ENCODE results near the gene POU6F2. TPM values are rescaled to one million over a fixed set of nuclear protein-coding genes. Genes with fewer than 3 reads are reported as not detected.

Gene POU6F2
- total RNA-seq, 5 donors from 2014 or later (not counting 1 experiment from before 2014, with no cell fraction given), result not detected

- no peak overlapping the region for H3K4me3 ChIP-seq (ENCODE audit: control insufficient read depth in 1 of 2, extremely low read depth in 1 of 2, low read length in 1 of 2)
- DNase-seq (no peak), ATAC-seq (replicated peaks in 1 of 4) (no peak)
- POLR2A ChIA-PET, result no interaction called here
- Mint-ChIP-seq H3K27me3 (peaks cover 0 to 12% of the 10 kb centered on the region in 2 donors), H3K27ac (no peak overlapping the region), H3K36me3 (no peaks in the 10 kb centered on the region), H3K9me3 (no peaks in the 10 kb centered on the region), H3K4me1 (no peaks in the 10 kb centered on the region), H3K4me3 (no peak overlapping the region)
- no peak overlapping the region for H3K27ac ChIP-seq (ENCODE audit: low read length)
- CTCF ChIA-PET, result no interaction called here
- H3K27me3 ChIP-seq (replicated peaks in 1 of 2; ENCODE audit: control insufficient read depth in 2 of 2, extremely low read depth in 1 of 2, insufficient read depth in 2 of 2, low read length in 1 of 2), result no peaks in the 10 kb centered on the region
- no peaks in the 10 kb centered on the region for H3K9me3 ChIP-seq
- WGBS (ENCODE audit: insufficient coverage), result 96% methylated on average over 4 of the region's 4 CpGs
- no peaks in the 10 kb centered on the region for H3K4me1 ChIP-seq (ENCODE audit: control insufficient read depth in 1 of 2, extremely low read depth in 1 of 2, insufficient read depth in 2 of 2, low read length in 2 of 2)
- no peaks in the 10 kb centered on the region for H3K36me3 ChIP-seq (ENCODE audit: control insufficient read depth in 2 of 2, extremely low read depth in 1 of 2, insufficient read depth in 1 of 2, low read length in 1 of 2)
Measured at GRCh38 chr7:39152701-39153100, 175.0 kb downstream of the POU6F2 start.

- no peaks in the 10 kb centered on the region for H3K4me1 ChIP-seq (ENCODE audit: control insufficient read depth in 1 of 2, extremely low read depth in 1 of 2, insufficient read depth in 2 of 2, low read length in 2 of 2)
- Mint-ChIP-seq H3K4me3 (no peak overlapping the region), H3K27me3 (peaks cover 0 to 12% of the 10 kb centered on the region in 2 donors), H3K36me3 (no peaks in the 10 kb centered on the region), H3K27ac (no peak overlapping the region), H3K9me3 (no peaks in the 10 kb centered on the region), H3K4me1 (no peaks in the 10 kb centered on the region)
- no peaks in the 10 kb centered on the region for H3K9me3 ChIP-seq
- CTCF ChIA-PET, result no interaction called here
- WGBS (ENCODE audit: insufficient coverage), result no CpG with 5 or more reads among the region's 5 CpGs
- DNase-seq (no peak), ATAC-seq (replicated peaks in 1 of 4) (no peak)
- H3K36me3 ChIP-seq (ENCODE audit: control insufficient read depth in 2 of 2, extremely low read depth in 1 of 2, insufficient read depth in 1 of 2, low read length in 1 of 2), result no peaks in the 10 kb centered on the region
- POLR2A ChIA-PET, result no interaction called here
- H3K4me3 ChIP-seq (ENCODE audit: control insufficient read depth in 1 of 2, extremely low read depth in 1 of 2, low read length in 1 of 2), result no peak overlapping the region
- H3K27ac ChIP-seq (ENCODE audit: low read length), result no peak overlapping the region
- H3K27me3 ChIP-seq (replicated peaks in 1 of 2; ENCODE audit: control insufficient read depth in 2 of 2, extremely low read depth in 1 of 2, insufficient read depth in 2 of 2, low read length in 1 of 2), result no peaks in the 10 kb centered on the region
Measured at GRCh38 chr7:39153113-39153512, 175.4 kb downstream of the POU6F2 start.

- Histone ChIP-seq H3K4me3 (ENCODE audit: control insufficient read depth in 1 of 2, extremely low read depth in 1 of 2, low read length in 1 of 2) (no peak overlapping the region), H3K36me3 (ENCODE audit: control insufficient read depth in 2 of 2, extremely low read depth in 1 of 2, insufficient read depth in 1 of 2, low read length in 1 of 2) (no peaks in the 10 kb centered on the region), H3K9me3 (no peaks in the 10 kb centered on the region), H3K27ac (ENCODE audit: low read length) (no peak overlapping the region), H3K4me1 (ENCODE audit: control insufficient read depth in 1 of 2, extremely low read depth in 1 of 2, insufficient read depth in 2 of 2, low read length in 2 of 2) (no peaks in the 10 kb centered on the region), H3K27me3 (replicated peaks in 1 of 2; ENCODE audit: control insufficient read depth in 2 of 2, extremely low read depth in 1 of 2, insufficient read depth in 2 of 2, low read length in 1 of 2) (no peaks in the 10 kb centered on the region)
- Mint-ChIP-seq H3K36me3 (no peaks in the 10 kb centered on the region), H3K4me3 (no peak overlapping the region), H3K4me1 (no peaks in the 10 kb centered on the region), H3K27me3 (peaks cover 0 to 12% of the 10 kb centered on the region in 2 donors), H3K27ac (no peak overlapping the region), H3K9me3 (no peaks in the 10 kb centered on the region)
- no peak for DNase-seq
- CTCF ChIA-PET, result no interaction called here
- WGBS (ENCODE audit: insufficient coverage), result no CpG with 5 or more reads among the region's 5 CpGs
- POLR2A ChIA-PET, result no interaction called here
- no peak for ATAC-seq (replicated peaks in 1 of 4)
Measured at GRCh38 chr7:39153647-39154046, 175.9 kb downstream of the POU6F2 start.

GRCh38 chr7:39154815-39155214, 177.1 kb downstream of the POU6F2 start:
- H3K9me3 Mint-ChIP-seq, result no peaks in the 10 kb centered on the region
- peaks cover 0 to 12% of the 10 kb centered on the region in 2 donors for H3K27me3 Mint-ChIP-seq
- no peak overlapping the region for H3K27ac Mint-ChIP-seq
- no peaks in the 10 kb centered on the region for H3K4me1 Mint-ChIP-seq
- Histone ChIP-seq H3K4me1 (ENCODE audit: control insufficient read depth in 1 of 2, extremely low read depth in 1 of 2, insufficient read depth in 2 of 2, low read length in 2 of 2) (no peaks in the 10 kb centered on the region), H3K27me3 (replicated peaks in 1 of 2; ENCODE audit: control insufficient read depth in 2 of 2, extremely low read depth in 1 of 2, insufficient read depth in 2 of 2, low read length in 1 of 2) (no peaks in the 10 kb centered on the region), H3K9me3 (no peaks in the 10 kb centered on the region), H3K4me3 (ENCODE audit: control insufficient read depth in 1 of 2, extremely low read depth in 1 of 2, low read length in 1 of 2) (no peak overlapping the region), H3K36me3 (ENCODE audit: control insufficient read depth in 2 of 2, extremely low read depth in 1 of 2, insufficient read depth in 1 of 2, low read length in 1 of 2) (no peaks in the 10 kb centered on the region), H3K27ac (ENCODE audit: low read length) (no peak overlapping the region)
- H3K36me3 Mint-ChIP-seq, result no peaks in the 10 kb centered on the region
- no peak overlapping the region for H3K4me3 Mint-ChIP-seq
- ChIA-PET CTCF (no interaction called here), POLR2A (no interaction called here)
- DNase-seq (no peak), ATAC-seq (replicated peaks in 1 of 4) (no peak)
- WGBS (ENCODE audit: insufficient coverage), result 83% methylated on average over 1 of the region's 2 CpGs

GRCh38 chr7:39158367-39158766, 180.7 kb downstream of the POU6F2 start:
- ChIA-PET POLR2A (no interaction called here), CTCF (no interaction called here)
- Mint-ChIP-seq H3K36me3 (no peaks in the 10 kb centered on the region), H3K27me3 (peaks cover 0 to 12% of the 10 kb centered on the region in 2 donors), H3K4me1 (no peaks in the 10 kb centered on the region), H3K27ac (no peak overlapping the region), H3K9me3 (no peaks in the 10 kb centered on the region), H3K4me3 (no peak overlapping the region)
- H3K36me3 ChIP-seq (ENCODE audit: control insufficient read depth in 2 of 2, extremely low read depth in 1 of 2, insufficient read depth in 1 of 2, low read length in 1 of 2), result no peaks in the 10 kb centered on the region
- H3K4me3 ChIP-seq (ENCODE audit: control insufficient read depth in 1 of 2, extremely low read depth in 1 of 2, low read length in 1 of 2), result no peak overlapping the region
- ATAC-seq (replicated peaks in 1 of 4), result no peak
- no peaks in the 10 kb centered on the region for H3K9me3 ChIP-seq
- H3K27ac ChIP-seq (ENCODE audit: low read length), result no peak overlapping the region
- no peak for DNase-seq
- WGBS (ENCODE audit: insufficient coverage), result 100% methylated on average over 2 of the region's 3 CpGs
- no peaks in the 10 kb centered on the region for H3K4me1 ChIP-seq (ENCODE audit: control insufficient read depth in 1 of 2, extremely low read depth in 1 of 2, insufficient read depth in 2 of 2, low read length in 2 of 2)
- H3K27me3 ChIP-seq (replicated peaks in 1 of 2; ENCODE audit: control insufficient read depth in 2 of 2, extremely low read depth in 1 of 2, insufficient read depth in 2 of 2, low read length in 1 of 2), result no peaks in the 10 kb centered on the region

GRCh38 chr7:39161903-39162302, 184.2 kb downstream of the POU6F2 start:
- POLR2A ChIA-PET, result no interaction called here
- H3K27ac ChIP-seq (ENCODE audit: low read length), result no peak overlapping the region

GRCh38 chr7:39164887-39165286, 187.2 kb downstream of the POU6F2 start:
- ATAC-seq (replicated peaks in 1 of 4) (no peak), DNase-seq (no peak)
- H3K27ac Mint-ChIP-seq, result no peak overlapping the region
- no peak overlapping the region for H3K27ac ChIP-seq (ENCODE audit: low read length)
- no peaks in the 10 kb centered on the region for H3K4me1 Mint-ChIP-seq
- H3K27me3 Mint-ChIP-seq, result peaks cover 0 to 7% of the 10 kb centered on the region in 2 donors
- H3K4me1 ChIP-seq (ENCODE audit: control insufficient read depth in 1 of 2, extremely low read depth in 1 of 2, insufficient read depth in 2 of 2, low read length in 2 of 2), result no peaks in the 10 kb centered on the region
- no peaks in the 10 kb centered on the region for H3K36me3 Mint-ChIP-seq
- WGBS (ENCODE audit: insufficient coverage), result 85% methylated on average over 4 of the region's 4 CpGs
- POLR2A ChIA-PET, result no interaction called here
- H3K9me3 ChIP-seq, result no peaks in the 10 kb centered on the region
- H3K27me3 ChIP-seq (replicated peaks in 1 of 2; ENCODE audit: control insufficient read depth in 2 of 2, extremely low read depth in 1 of 2, insufficient read depth in 2 of 2, low read length in 1 of 2), result no peaks in the 10 kb centered on the region
- no peak overlapping the region for H3K4me3 Mint-ChIP-seq
- H3K36me3 ChIP-seq (ENCODE audit: control insufficient read depth in 2 of 2, extremely low read depth in 1 of 2, insufficient read depth in 1 of 2, low read length in 1 of 2), result no peaks in the 10 kb centered on the region
- CTCF ChIA-PET, result no interaction called here
- H3K4me3 ChIP-seq (ENCODE audit: control insufficient read depth in 1 of 2, extremely low read depth in 1 of 2, low read length in 1 of 2), result no peak overlapping the region
- H3K9me3 Mint-ChIP-seq, result peaks cover 0 to 3% (median 0%) of the 10 kb centered on the region in 3 donors

More at GRCh38 chr7:39161903-39162302, 184.2 kb downstream of the POU6F2 start:
- WGBS (ENCODE audit: insufficient coverage), result no CpG with 5 or more reads among the region's 2 CpGs
- no peak overlapping the region for H3K4me3 Mint-ChIP-seq
- H3K4me1 Mint-ChIP-seq, result no peaks in the 10 kb centered on the region
- Histone ChIP-seq H3K36me3 (ENCODE audit: control insufficient read depth in 2 of 2, extremely low read depth in 1 of 2, insufficient read depth in 1 of 2, low read length in 1 of 2) (no peaks in the 10 kb centered on the region), H3K4me3 (ENCODE audit: control insufficient read depth in 1 of 2, extremely low read depth in 1 of 2, low read length in 1 of 2) (no peak overlapping the region), H3K27me3 (replicated peaks in 1 of 2; ENCODE audit: control insufficient read depth in 2 of 2, extremely low read depth in 1 of 2, insufficient read depth in 2 of 2, low read length in 1 of 2) (no peaks in the 10 kb centered on the region), H3K9me3 (no peaks in the 10 kb centered on the region), H3K4me1 (ENCODE audit: control insufficient read depth in 1 of 2, extremely low read depth in 1 of 2, insufficient read depth in 2 of 2, low read length in 2 of 2) (no peaks in the 10 kb centered on the region)
- no peak overlapping the region for H3K27ac Mint-ChIP-seq
- no peaks in the 10 kb centered on the region for H3K36me3 Mint-ChIP-seq
- CTCF ChIA-PET, result no interaction called here
- H3K9me3 Mint-ChIP-seq, result peaks cover 0 to 3% (median 0%) of the 10 kb centered on the region in 3 donors
- H3K27me3 Mint-ChIP-seq, result peaks cover 0 to 3% of the 10 kb centered on the region in 2 donors
- ATAC-seq (replicated peaks in 1 of 4), result no peak
- DNase-seq, result no peak

Measured in T-cell (primary cell).